H1 (cell line): ENCODE measurements around the gene IL37. TPM values are rescaled to one million over a fixed set of nuclear protein-coding genes. Genes with fewer than 3 reads are reported as not detected.

ENCODE experiments used
- BRCA1 ChIP-seq: IDR thresholded peaks from 2 replicates; pipeline ENCODE4 v1.6.1; 2012; ENCODE audit warnings: low read depth, low read length, improper control_type of control experiment
- HDAC2 ChIP-seq, 2 experiments: fragments of 300-600 bp in 1 of 2; sonication (generic) in 1 of 2; IDR thresholded peaks; 2 replicates each; pipeline ENCODE4 v1.6.1; 2011 to 2012; ENCODE audit warnings: low read depth in 2 of 2, low read length in 2 of 2, mild to moderate bottlenecking in 2 of 2, moderate library complexity in 2 of 2, borderline replicate concordance in 1 of 2, inconsistent platforms in 1 of 2
- JUN ChIP-seq: IDR thresholded peaks from 2 replicates; pipeline ENCODE4 v1.6.1; 2011; ENCODE audit warnings: low read depth, mild to moderate bottlenecking, improper control_type of control experiment, low read length
- POLR2AphosphoS5 ChIP-seq: IDR thresholded peaks from 2 replicates; pipeline ENCODE4 v1.6.1; 2011; ENCODE audit warnings: low read depth, low read length
- RFX5 ChIP-seq: IDR thresholded peaks from 2 replicates; pipeline ENCODE4 v1.6.1; 2011; ENCODE audit warnings: low read depth, low read length, improper control_type of control experiment, borderline replicate concordance
- TEAD4 ChIP-seq: IDR thresholded peaks from 2 replicates; pipeline ENCODE4 v1.6.1; 2012; ENCODE audit warnings: low read depth, low read length, inconsistent platforms, mixed read lengths
- YY1 ChIP-seq: IDR thresholded peaks from 2 replicates; pipeline ENCODE4 v1.6.1; 2011; ENCODE audit warnings: low read depth, mild to moderate bottlenecking, low read length
- polyA plus RNA-seq, 7 experiments: library from polyadenylated mRNA; depleted of rRNA in 3 of 7; stranded (reverse) in 5 of 7; unstranded in 2 of 7; fragments of >200 nt in 5 of 7; fragments of 200-250 nt in 2 of 7; gene quantifications; 1 replicate in 5 of 7; 2 replicates in 1 of 7; 4 replicates in 1 of 7; pipeline versions ENCODE4 v1.2.1 to v1.2.3, GENCODE V29; 2011 to 2013; ENCODE audit warnings: missing spikeins in 2 of 7, mixed read lengths in 2 of 7
- total RNA-seq: library from RNA; stranded (reverse); fragmentation: NEBNext Ultra II Directional; extraction: Animal tissue kit (Norgen Biotek cat#: 25700); gene quantifications from 2 replicates; pipeline ENCODE4 v1.2.1, GENCODE V29; 2021
- TF ChIP-seq, protein P1 (sequence below): fragments of 300-600 bp; sonication (generic); IDR thresholded peaks from 2 replicates; pipeline ENCODE4 v1.7.1; 2012; ENCODE audit warnings: low read length, moderate library complexity, mild to moderate bottlenecking, inconsistent platforms; ENCODE audit not compliant: insufficient replicate concordance

IL37 gene
- total and polyA plus RNA-seq, 2 of the 8 experiments (the other 6 are each of a cell fraction or from before 2014, with no cell fraction given) = 0.18 TPM; not detected in 1

DNA sequence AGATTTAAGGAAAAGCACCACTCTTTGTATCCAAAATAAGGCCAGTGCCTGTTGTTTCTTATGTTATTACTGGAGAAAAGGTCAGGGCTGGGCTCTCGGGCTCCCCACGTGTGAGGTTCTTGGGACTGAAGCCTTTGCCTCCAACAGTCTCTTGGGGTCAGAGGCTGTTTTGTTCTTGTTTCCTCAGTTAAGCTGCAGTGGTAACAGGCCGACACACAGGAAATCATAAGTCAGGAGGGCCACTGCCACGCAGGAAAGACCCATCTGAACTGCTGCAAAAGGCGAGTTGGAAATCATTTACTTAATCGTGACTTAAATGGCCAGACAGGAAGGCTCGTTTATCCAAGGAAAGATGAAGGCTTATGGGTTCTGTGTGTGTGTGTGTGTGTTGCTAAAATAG lies 30.3 kb upstream of the IL37 start (continued):
- TF ChIP-seq JUN (no peak), POLR2AphosphoS5 (no peak), TEAD4 (no peak), HDAC2 (IDR thresholded peaks at IDR 0.05; ENCODE audit: borderline replicate concordance in 1 of 2, low read depth in 2 of 2, low read length in 2 of 2) (no peak), BRCA1 (no peak), RFX5 (no peak), YY1 (no peak)
- TF ChIP-seq, protein P1, sequence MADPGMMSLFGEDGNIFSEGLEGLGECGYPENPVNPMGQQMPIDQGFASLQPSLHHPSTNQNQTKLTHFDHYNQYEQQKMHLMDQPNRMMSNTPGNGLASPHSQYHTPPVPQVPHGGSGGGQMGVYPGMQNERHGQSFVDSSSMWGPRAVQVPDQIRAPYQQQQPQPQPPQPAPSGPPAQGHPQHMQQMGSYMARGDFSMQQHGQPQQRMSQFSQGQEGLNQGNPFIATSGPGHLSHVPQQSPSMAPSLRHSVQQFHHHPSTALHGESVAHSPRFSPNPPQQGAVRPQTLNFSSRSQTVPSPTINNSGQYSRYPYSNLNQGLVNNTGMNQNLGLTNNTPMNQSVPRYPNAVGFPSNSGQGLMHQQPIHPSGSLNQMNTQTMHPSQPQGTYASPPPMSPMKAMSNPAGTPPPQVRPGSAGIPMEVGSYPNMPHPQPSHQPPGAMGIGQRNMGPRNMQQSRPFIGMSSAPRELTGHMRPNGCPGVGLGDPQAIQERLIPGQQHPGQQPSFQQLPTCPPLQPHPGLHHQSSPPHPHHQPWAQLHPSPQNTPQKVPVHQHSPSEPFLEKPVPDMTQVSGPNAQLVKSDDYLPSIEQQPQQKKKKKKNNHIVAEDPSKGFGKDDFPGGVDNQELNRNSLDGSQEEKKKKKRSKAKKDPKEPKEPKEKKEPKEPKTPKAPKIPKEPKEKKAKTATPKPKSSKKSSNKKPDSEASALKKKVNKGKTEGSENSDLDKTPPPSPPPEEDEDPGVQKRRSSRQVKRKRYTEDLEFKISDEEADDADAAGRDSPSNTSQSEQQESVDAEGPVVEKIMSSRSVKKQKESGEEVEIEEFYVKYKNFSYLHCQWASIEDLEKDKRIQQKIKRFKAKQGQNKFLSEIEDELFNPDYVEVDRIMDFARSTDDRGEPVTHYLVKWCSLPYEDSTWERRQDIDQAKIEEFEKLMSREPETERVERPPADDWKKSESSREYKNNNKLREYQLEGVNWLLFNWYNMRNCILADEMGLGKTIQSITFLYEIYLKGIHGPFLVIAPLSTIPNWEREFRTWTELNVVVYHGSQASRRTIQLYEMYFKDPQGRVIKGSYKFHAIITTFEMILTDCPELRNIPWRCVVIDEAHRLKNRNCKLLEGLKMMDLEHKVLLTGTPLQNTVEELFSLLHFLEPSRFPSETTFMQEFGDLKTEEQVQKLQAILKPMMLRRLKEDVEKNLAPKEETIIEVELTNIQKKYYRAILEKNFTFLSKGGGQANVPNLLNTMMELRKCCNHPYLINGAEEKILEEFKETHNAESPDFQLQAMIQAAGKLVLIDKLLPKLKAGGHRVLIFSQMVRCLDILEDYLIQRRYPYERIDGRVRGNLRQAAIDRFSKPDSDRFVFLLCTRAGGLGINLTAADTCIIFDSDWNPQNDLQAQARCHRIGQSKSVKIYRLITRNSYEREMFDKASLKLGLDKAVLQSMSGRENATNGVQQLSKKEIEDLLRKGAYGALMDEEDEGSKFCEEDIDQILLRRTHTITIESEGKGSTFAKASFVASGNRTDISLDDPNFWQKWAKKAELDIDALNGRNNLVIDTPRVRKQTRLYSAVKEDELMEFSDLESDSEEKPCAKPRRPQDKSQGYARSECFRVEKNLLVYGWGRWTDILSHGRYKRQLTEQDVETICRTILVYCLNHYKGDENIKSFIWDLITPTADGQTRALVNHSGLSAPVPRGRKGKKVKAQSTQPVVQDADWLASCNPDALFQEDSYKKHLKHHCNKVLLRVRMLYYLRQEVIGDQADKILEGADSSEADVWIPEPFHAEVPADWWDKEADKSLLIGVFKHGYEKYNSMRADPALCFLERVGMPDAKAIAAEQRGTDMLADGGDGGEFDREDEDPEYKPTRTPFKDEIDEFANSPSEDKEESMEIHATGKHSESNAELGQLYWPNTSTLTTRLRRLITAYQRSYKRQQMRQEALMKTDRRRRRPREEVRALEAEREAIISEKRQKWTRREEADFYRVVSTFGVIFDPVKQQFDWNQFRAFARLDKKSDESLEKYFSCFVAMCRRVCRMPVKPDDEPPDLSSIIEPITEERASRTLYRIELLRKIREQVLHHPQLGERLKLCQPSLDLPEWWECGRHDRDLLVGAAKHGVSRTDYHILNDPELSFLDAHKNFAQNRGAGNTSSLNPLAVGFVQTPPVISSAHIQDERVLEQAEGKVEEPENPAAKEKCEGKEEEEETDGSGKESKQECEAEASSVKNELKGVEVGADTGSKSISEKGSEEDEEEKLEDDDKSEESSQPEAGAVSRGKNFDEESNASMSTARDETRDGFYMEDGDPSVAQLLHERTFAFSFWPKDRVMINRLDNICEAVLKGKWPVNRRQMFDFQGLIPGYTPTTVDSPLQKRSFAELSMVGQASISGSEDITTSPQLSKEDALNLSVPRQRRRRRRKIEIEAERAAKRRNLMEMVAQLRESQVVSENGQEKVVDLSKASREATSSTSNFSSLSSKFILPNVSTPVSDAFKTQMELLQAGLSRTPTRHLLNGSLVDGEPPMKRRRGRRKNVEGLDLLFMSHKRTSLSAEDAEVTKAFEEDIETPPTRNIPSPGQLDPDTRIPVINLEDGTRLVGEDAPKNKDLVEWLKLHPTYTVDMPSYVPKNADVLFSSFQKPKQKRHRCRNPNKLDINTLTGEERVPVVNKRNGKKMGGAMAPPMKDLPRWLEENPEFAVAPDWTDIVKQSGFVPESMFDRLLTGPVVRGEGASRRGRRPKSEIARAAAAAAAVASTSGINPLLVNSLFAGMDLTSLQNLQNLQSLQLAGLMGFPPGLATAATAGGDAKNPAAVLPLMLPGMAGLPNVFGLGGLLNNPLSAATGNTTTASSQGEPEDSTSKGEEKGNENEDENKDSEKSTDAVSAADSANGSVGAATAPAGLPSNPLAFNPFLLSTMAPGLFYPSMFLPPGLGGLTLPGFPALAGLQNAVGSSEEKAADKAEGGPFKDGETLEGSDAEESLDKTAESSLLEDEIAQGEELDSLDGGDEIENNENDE = no peak
- TF ChIP-seq, all 59 proteins: peak for 0
